ENCODE measurements around the gene ZNF319. TPM values are rescaled to one million over a fixed set of nuclear protein-coding genes. Genes with fewer than 3 reads are reported as not detected.

ZNF319 gene
- total and polyA plus RNA-seq, 2 of the 8 experiments (the other 6 are each of a cell fraction or from before 2014, with no cell fraction given) = 3.3 to 5.5 TPM

GRCh38 chr16:57979006-57979585 is 21.4 kb downstream of the ZNF319 start:
- H3K56ac ChIP-seq (replicated peaks; ENCODE audit: insufficient read length, low read depth, low read length) = no peak overlapping the region
- no peak for FAIRE-seq
- CTCF ChIA-PET (ENCODE audit: partially characterized antibody) = interaction anchor here (0.9 to 6.4 kb wide), 8 partner anchors 20 to 143 kb away, joined by 3 to 63 read pairs (median 4); partner anchors contain the start of genes USB1 and ZNF319
- no peak overlapping the region for H2BK15ac ChIP-seq (ENCODE audit: low read length)
- H3K79me1 ChIP-seq (ENCODE audit: low read depth, low read length) = no peaks in the 10 kb centered on the region
- no peak overlapping the region for H3K9ac ChIP-seq (replicated peaks in 1 of 4; ENCODE audit: extremely low read depth in 1 of 4, low read depth in 3 of 4, low read length in 3 of 4)
- no peak overlapping the region for H3K18ac ChIP-seq (ENCODE audit: extremely low read depth, low read length)
- TF ChIP-seq E2F6 (IDR thresholded peaks at IDR 0.05) (no peak), BCL11A (IDR thresholded peaks at IDR 0.05; ENCODE audit: low read depth in 2 of 2, low read length in 2 of 2) (no peak), ASH2L (IDR thresholded peaks at IDR 0.05; ENCODE audit: low read length) (no peak), JUND (IDR thresholded peaks at IDR 0.05; ENCODE audit: low read length) (no peak), HDAC6 (IDR thresholded peaks at IDR 0.05; ENCODE audit: low read depth, low read length) (no peak)
- no peak overlapping the region for H4K8ac ChIP-seq (ENCODE audit: extremely low read depth, insufficient read depth, low read length)
- WGBS, 2 experiments (ENCODE audit: extremely low coverage in 1 of 2, insufficient coverage in 1 of 2, insufficient read length in 1 of 2, insufficient replicate concordance in 2 of 2, low coverage in 1 of 2, low lambda C conversion rate in 2 of 2, missing lambda C conversion rate in 1 of 2) = 84% methylated on average over 11 of the region's 11 CpGs; no CpG with 5 or more reads in 1 of the 2 experiments
- H3K79me2 ChIP-seq (ENCODE audit: control insufficient read depth in 1 of 2, insufficient read depth in 2 of 2, low read length in 2 of 2) = no peaks in the 10 kb centered on the region
- no peak overlapping the region for H2BK12ac ChIP-seq (ENCODE audit: low read depth, low read length)
- H2BK120ac ChIP-seq (replicated peaks; ENCODE audit: low read depth, low read length) = no peak overlapping the region
- H3K4me2 ChIP-seq (ENCODE audit: insufficient read depth in 1 of 2, low read depth in 2 of 2, low read length in 2 of 2) = no peak overlapping the region
- no peak overlapping the region for H2BK5ac ChIP-seq (ENCODE audit: low read depth, low read length)
- no peak overlapping the region for H3K4ac ChIP-seq (replicated peaks; ENCODE audit: insufficient read length, low read depth, low read length)
- no peak overlapping the region for H2AFZ ChIP-seq (ENCODE audit: low read length)
- H3K4me1 ChIP-seq (replicated peaks in 1 of 4; ENCODE audit: control insufficient read depth in 3 of 4, insufficient read depth in 4 of 4, low read length in 3 of 4) = no peaks in the 10 kb centered on the region; a peak in 1 of 7 replicates
- H3K23ac ChIP-seq (ENCODE audit: insufficient read length) = no peak overlapping the region
- no peak overlapping the region for H2AK5ac ChIP-seq (ENCODE audit: low read depth, low read length)
- no peak overlapping the region for H3K14ac ChIP-seq (ENCODE audit: insufficient read length)
- H3K4me3 ChIP-seq (ENCODE audit: extremely low read depth in 1 of 4, insufficient read depth in 2 of 4, low read depth in 3 of 4, low read length in 4 of 4) = no peak overlapping the region
- H2BK20ac ChIP-seq (ENCODE audit: low read length) = no peak overlapping the region
- H4K20me1 ChIP-seq (replicated peaks in 1 of 2; ENCODE audit: control insufficient read depth in 1 of 2, insufficient read depth in 2 of 2, low read length in 2 of 2) = no peaks in the 10 kb centered on the region
- no peak overlapping the region for H4K5ac ChIP-seq (ENCODE audit: insufficient read length, low read depth, low read length)
- POLR2A ChIA-PET (ENCODE audit: partially characterized antibody) = interaction anchor here (0.6 kb wide), 1 partner anchor 70 kb away, joined by 3 read pairs; no protein-coding TSS in a partner anchor
- DNase-seq (ENCODE audit: low read depth in 1 of 2, low spot score in 2 of 2) = no peak
- H3K23me2 ChIP-seq (ENCODE audit: low read depth, low read length) = no peaks in the 10 kb centered on the region; the same call in 1 of the 2 replicates
- H3K27ac ChIP-seq (ENCODE audit: low read depth, low read length) = no peak overlapping the region
- no peaks in the 10 kb centered on the region for H3K9me3 ChIP-seq (ENCODE audit: insufficient read depth in 2 of 2, low read depth in 1 of 2, low read length in 1 of 2)
- no peaks in the 10 kb centered on the region for H3K36me3 ChIP-seq (ENCODE audit: control insufficient read depth in 2 of 4, insufficient read depth in 4 of 4, low read length in 3 of 4)
- peaks cover 0 to 7% (median 3%) of the 10 kb centered on the region in 4 experiments; a peak in 6 of 7 replicates for H3K27me3 ChIP-seq (replicated peaks in 1 of 4; ENCODE audit: control insufficient read depth in 3 of 4, extremely low read depth in 1 of 4, insufficient read depth in 3 of 4, low read length in 3 of 4)
- no peak overlapping the region for H4K91ac ChIP-seq (replicated peaks; ENCODE audit: insufficient read length, low read length)
